Measurements from ENCODE around the gene ITGB3.

Gene ITGB3

DNA sequence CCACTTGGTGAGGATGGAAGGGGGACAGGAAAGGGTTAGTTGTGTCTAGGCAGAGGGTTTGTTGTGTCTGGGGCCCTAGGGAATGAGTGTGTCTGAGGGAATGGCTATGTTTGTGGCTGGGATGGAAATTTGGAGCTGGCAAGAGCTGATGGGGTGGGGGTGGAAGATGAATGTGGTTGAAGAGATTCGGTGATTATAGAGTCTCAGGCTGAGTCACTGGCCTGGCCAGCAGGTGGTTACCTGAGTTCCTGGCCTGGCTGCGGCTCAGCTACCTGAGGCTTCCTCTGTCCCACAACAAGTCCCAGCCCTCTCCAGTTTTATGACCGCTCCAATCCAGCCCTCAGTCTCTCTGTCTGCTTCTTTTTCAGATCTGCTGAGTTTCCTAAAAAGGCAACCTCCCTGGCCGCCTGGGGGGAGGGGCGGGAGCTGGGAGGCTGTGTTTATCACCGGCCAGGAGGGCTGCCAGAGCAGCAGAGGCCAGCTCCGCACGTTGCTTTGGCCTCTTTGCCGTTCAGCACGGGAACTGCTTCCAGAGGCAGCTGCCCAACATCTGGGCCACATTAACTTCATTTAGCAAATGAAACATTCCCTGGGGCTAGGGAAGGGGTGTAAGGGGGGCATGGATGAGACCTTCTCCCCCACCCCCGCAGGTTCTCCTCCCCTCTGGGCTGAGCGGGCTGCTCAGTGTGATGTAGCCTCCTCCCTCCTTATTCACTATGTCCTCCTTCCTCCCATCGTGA, 21.8 kb downstream of the ITGB3 start:
- TF ChIP-seq, protein P1, sequence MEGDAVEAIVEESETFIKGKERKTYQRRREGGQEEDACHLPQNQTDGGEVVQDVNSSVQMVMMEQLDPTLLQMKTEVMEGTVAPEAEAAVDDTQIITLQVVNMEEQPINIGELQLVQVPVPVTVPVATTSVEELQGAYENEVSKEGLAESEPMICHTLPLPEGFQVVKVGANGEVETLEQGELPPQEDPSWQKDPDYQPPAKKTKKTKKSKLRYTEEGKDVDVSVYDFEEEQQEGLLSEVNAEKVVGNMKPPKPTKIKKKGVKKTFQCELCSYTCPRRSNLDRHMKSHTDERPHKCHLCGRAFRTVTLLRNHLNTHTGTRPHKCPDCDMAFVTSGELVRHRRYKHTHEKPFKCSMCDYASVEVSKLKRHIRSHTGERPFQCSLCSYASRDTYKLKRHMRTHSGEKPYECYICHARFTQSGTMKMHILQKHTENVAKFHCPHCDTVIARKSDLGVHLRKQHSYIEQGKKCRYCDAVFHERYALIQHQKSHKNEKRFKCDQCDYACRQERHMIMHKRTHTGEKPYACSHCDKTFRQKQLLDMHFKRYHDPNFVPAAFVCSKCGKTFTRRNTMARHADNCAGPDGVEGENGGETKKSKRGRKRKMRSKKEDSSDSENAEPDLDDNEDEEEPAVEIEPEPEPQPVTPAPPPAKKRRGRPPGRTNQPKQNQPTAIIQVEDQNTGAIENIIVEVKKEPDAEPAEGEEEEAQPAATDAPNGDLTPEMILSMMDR (IDR thresholded peaks at IDR 0.05; ENCODE audit: insufficient read depth, low read depth, low read length, missing control alignments): no peak
- H3K4me3 ChIP-seq (ENCODE audit: low read length): no peak overlapping the region
- peak; percentile 37 for DNase-seq (ENCODE audit: low read depth)

GRCh38 chr17:47276444-47276843, 22.8 kb downstream of the ITGB3 start:
- no peak for DNase-seq (ENCODE audit: low read depth)
- TF ChIP-seq, protein P1 (IDR thresholded peaks at IDR 0.05; ENCODE audit: insufficient read depth, low read depth, low read length, missing control alignments): no peak
- H3K4me3 ChIP-seq (ENCODE audit: low read length): no peak overlapping the region

DNA sequence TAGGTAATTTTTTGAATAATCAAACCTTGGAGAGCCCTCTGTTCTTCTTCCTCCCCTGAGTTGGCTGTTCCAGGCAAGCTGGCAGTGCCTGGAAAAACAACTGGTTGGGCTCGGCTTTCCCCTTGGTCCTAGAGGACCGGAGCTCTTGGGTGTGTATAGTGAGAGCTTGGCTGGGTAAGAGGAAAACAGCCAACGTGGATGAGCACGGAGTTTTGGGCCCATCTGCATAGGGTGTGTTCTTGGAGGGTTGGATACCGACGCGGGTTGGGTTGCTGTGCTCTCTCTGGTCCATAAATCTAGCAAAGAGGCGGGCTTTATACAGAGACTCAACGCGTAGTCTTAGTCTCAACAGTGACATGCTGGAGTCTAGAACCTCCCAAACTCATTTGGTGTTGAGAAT, 23.2 kb downstream of the ITGB3 start:
- no peak overlapping the region for H3K4me3 ChIP-seq (ENCODE audit: low read length)
- DNase-seq (ENCODE audit: low read depth): peak; percentile 66

GRCh38 chr17:47277921-47278320, 24.3 kb downstream of the ITGB3 start:
- DNase-seq (ENCODE audit: low read depth): no peak
- no peak overlapping the region for H3K4me3 ChIP-seq (ENCODE audit: low read length)
- TF ChIP-seq, protein P1 (IDR thresholded peaks at IDR 0.05; ENCODE audit: insufficient read depth, low read depth, low read length, missing control alignments): no peak

More for the DNA sequence above, 23.2 kb downstream of the ITGB3 start:
- TF ChIP-seq, protein P1 (IDR thresholded peaks at IDR 0.05; ENCODE audit: insufficient read depth, low read depth, low read length, missing control alignments): no peak

- TF ChIP-seq, protein P1 (IDR thresholded peaks at IDR 0.05; ENCODE audit: insufficient read depth, low read depth, low read length, missing control alignments): no peak
- DNase-seq (ENCODE audit: low read depth): no peak
- no peak overlapping the region for H3K4me3 ChIP-seq (ENCODE audit: low read length)
These were observed 24.9 kb downstream of the ITGB3 start for GRCh38 chr17:47278561-47278960.

DNA sequence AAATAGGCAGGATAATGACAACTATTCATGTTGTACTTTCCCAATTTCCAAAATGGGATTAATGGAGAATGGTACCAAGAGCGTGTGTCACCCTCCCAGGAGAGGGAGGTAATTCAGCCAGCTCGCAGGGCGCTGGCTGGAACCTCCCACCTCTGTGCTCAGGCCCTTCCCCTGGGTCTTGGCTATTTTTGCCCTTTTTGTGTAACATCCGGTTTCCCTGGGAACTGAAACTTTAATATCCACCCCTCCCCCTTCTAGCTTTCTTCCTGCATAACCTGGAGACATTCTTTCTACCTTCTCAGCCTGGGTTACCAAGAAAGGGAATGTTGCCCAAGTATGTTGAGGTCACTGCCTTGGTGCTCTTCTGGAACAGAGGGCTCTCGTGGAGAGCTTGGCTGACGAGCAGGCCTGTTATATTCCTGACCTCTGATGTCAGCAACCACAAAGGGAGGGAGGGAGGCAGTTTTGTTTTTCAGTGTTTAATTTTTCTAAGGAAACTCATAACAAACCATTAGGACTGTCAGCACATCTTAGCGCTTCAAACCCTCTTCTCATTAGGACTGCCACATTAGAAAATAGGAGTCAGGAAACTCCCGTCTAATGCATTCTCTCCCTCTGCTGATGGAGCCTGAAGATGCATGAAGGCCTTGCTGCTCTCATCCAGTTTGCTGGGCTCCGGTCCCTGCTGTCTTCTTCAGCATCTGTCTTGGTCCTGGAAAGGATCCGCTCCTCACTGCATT, 25.6 kb downstream of the ITGB3 start:
- H3K4me3 ChIP-seq (ENCODE audit: low read length): no peak overlapping the region
- TF ChIP-seq, protein P1 (IDR thresholded peaks at IDR 0.05; ENCODE audit: insufficient read depth, low read depth, low read length, missing control alignments): no peak
- DNase-seq (ENCODE audit: low read depth): peak; percentile 59
